ENCODE results near the gene GAS7. TPM values are rescaled to one million over a fixed set of nuclear protein-coding genes. Genes with fewer than 3 reads are reported as not detected.

The GAS7 gene
- 14.3 TPM for polyA plus RNA-seq (2013, experiment 1 of 2)
- 14.0 TPM for polyA plus RNA-seq (2013, experiment 2 of 2)

DNA sequence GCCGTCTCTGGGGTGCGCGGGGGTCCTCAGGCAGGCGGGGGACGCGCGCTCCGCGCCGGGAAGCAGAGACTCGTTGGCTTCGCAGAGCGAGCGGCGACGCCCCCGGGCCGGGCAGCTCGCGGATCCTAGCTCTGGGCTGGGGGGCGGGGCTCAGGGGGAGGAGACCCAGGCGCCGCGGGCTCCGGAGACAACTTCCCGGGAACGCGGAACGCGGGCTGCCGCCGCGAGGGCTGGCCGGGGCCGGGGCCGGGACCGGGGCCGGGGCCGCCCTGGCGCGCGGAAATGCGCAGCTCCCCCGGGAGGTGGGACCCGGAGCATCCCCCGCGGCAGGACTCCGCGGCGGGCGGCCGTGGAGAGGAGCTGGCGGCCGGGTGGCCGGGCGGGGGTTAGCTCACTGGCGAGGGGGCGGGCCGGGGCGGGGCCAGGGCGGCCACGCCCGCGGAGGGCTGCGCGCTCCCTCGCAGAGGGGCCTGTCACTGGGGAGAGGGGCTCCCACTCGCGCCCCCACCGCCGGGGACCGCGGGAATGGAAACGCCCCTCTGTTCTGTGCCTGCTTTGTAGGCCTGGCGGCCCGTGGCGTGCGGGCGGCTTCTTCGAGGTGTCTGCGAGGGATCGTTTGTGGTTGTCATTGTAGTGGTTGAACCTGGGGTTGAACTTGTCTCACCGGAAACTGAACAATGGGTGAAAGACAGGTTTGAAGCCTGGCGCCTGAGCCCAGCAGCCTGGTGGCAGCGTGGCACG, at the start of gene GAS7:
GAS7 (minus strand) TSS at position 98 of the 741 bp plus-strand sequence.
- Histone ChIP-seq H3K27me3 (ENCODE audit: insufficient read depth, low read length, poor library complexity) (no peaks in the 10 kb centered on the region), H2BK15ac (replicated peaks; ENCODE audit: low read depth) (no peak within 1 kb of the TSS), H4K5ac (ENCODE audit: low read length) (no peak within 1 kb of the TSS), H3K9ac (ENCODE audit: low read length) (peak within 1 kb of the TSS; percentile 92), H3K18ac (ENCODE audit: low read length) (peak within 1 kb of the TSS; percentile 86), H2AK5ac (ENCODE audit: low read length) (no peak within 1 kb of the TSS), H3K4ac (ENCODE audit: low read depth, low read length) (no peak within 1 kb of the TSS), H3K4me1 (ENCODE audit: control insufficient read depth, low read depth, low read length) (no peaks in the 10 kb centered on the region), H3K36me3 (ENCODE audit: control insufficient read depth, insufficient read depth, low read length) (no peaks in the 10 kb centered on the region), H3K56ac (ENCODE audit: low read length) (peak within 1 kb of the TSS; percentile 96), H3K79me2 (ENCODE audit: control insufficient read depth, insufficient read depth, low read length) (peaks cover 10% of the 10 kb centered on the region), H2BK120ac (ENCODE audit: low read depth, low read length) (no peak within 1 kb of the TSS), H3K4me3 (ENCODE audit: low read length) (peak within 1 kb of the TSS; percentile 79), H2BK5ac (ENCODE audit: low read length) (no peak within 1 kb of the TSS), H3K23ac (ENCODE audit: low read length) (peak within 1 kb of the TSS; percentile 89), H3K79me1 (ENCODE audit: low read length) (peaks cover 15% of the 10 kb centered on the region), H3K27ac (ENCODE audit: low read depth, low read length) (no peak within 1 kb of the TSS), H4K8ac (ENCODE audit: low read depth, low read length) (no peak within 1 kb of the TSS), H3K4me2 (ENCODE audit: low read length) (peak within 1 kb of the TSS; percentile 94)
- DNase-seq, result peak; percentile 75
- no CpG with 5 or more reads among the region's 86 CpGs for WGBS (ENCODE audit: extremely low coverage, insufficient coverage, low lambda C conversion rate)

DNA sequence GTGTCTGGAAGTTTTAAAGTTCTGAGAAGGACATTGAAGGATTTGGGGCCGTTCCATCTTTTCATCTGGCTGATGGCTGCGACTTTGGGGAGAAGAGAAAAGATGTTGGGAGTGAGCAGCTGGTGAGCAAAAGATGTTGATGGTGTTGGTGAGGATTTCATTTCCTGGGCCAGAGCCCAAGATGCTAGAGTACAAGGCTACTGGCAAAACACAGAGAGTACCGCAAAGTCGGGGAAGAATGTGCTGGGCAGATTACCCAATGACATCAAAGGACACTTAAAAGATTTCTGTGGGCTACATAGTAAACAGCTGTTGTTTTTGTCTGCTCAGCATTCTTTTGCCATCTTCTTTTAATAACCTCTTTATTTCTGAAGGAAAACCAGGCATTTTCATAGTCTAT, 49.4 kb upstream of the GAS7 start:
- H3K4me1 ChIP-seq (ENCODE audit: control insufficient read depth, low read depth, low read length), result no peaks in the 10 kb centered on the region
- H3K36me3 ChIP-seq (ENCODE audit: control insufficient read depth, insufficient read depth, low read length), result no peaks in the 10 kb centered on the region
- no peak overlapping the region for H2BK5ac ChIP-seq (ENCODE audit: low read length)
- H2BK120ac ChIP-seq (ENCODE audit: low read depth, low read length), result no peak overlapping the region
- no peaks in the 10 kb centered on the region for H3K27me3 ChIP-seq (ENCODE audit: insufficient read depth, low read length, poor library complexity)
- no peak overlapping the region for H3K18ac ChIP-seq (ENCODE audit: low read length)
- no peak overlapping the region for H3K4ac ChIP-seq (ENCODE audit: low read depth, low read length)
- no peak overlapping the region for H4K5ac ChIP-seq (ENCODE audit: low read length)
- H3K23ac ChIP-seq (ENCODE audit: low read length), result no peak overlapping the region
- no peak overlapping the region for H3K9ac ChIP-seq (ENCODE audit: low read length)
- H2BK15ac ChIP-seq (replicated peaks; ENCODE audit: low read depth), result no peak overlapping the region
- H3K4me3 ChIP-seq (ENCODE audit: low read length), result no peak overlapping the region
- no peak overlapping the region for H3K56ac ChIP-seq (ENCODE audit: low read length)
- no peak for DNase-seq
- no peaks in the 10 kb centered on the region for H3K79me1 ChIP-seq (ENCODE audit: low read length)
- no peak overlapping the region for H4K8ac ChIP-seq (ENCODE audit: low read depth, low read length)
- H3K27ac ChIP-seq (ENCODE audit: low read depth, low read length), result no peak overlapping the region
- H3K4me2 ChIP-seq (ENCODE audit: low read length), result no peak overlapping the region
- WGBS (ENCODE audit: extremely low coverage, insufficient coverage, low lambda C conversion rate), result no CpG with 5 or more reads among the region's 4 CpGs
- H2AK5ac ChIP-seq (ENCODE audit: low read length), result no peak overlapping the region
- no peaks in the 10 kb centered on the region for H3K79me2 ChIP-seq (ENCODE audit: control insufficient read depth, insufficient read depth, low read length)

DNA sequence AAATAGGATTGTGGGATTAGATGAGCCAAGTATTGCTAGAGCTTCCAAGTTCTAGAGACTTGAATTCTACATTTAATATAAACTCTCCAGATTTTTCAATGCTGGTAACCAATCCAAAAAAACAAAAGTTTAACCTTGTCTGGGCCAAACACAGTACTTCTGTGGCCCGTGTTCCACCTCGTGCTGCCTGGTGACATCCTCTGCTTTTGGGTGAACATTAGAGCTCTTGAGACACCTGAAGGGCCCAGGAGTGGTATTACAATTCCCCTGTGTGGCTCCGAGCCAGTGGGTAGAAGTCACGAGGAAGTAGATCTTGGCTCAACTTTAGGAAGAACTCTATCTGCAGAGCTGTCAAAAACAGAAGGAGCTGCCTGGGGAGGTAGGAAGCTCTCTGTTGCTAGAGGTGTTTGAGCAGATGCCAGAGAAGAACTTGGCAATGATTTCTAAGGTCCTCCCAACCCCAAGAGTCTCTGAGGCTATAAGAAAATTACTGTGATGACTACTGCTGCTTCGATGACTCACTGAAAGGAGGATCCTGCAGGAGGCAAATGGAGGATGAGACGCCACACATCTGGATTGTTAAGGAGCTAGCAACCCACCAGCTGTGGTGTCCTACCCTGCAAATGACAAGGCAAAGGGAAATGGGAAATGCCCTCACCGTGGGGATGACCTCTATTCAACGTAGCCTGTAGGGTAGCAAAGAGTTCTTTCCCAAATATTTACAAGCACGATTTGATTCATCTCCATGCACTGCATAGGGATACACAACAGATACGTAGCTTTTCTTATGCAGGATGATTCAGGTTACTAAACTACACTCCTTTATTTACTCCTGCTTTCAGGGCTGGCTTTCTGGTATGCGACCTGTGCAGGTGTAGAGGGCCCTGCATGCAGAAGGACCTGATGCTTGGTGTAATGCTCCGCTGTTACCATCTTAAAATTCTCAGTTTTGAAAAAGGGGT, 45.8 kb upstream of the GAS7 start:
- Histone ChIP-seq H3K36me3 (ENCODE audit: control insufficient read depth, insufficient read depth, low read length) (no peaks in the 10 kb centered on the region), H2BK15ac (replicated peaks; ENCODE audit: low read depth) (no peak overlapping the region), H4K8ac (ENCODE audit: low read depth, low read length) (no peak overlapping the region), H3K9ac (ENCODE audit: low read length) (no peak overlapping the region), H2AK5ac (ENCODE audit: low read length) (no peak overlapping the region), H3K4me2 (ENCODE audit: low read length) (no peak overlapping the region), H3K79me2 (ENCODE audit: control insufficient read depth, insufficient read depth, low read length) (no peaks in the 10 kb centered on the region), H3K56ac (ENCODE audit: low read length) (no peak overlapping the region), H3K4ac (ENCODE audit: low read depth, low read length) (no peak overlapping the region), H2BK120ac (ENCODE audit: low read depth, low read length) (no peak overlapping the region), H3K4me1 (ENCODE audit: control insufficient read depth, low read depth, low read length) (no peaks in the 10 kb centered on the region), H4K5ac (ENCODE audit: low read length) (no peak overlapping the region), H2BK5ac (ENCODE audit: low read length) (no peak overlapping the region), H3K27me3 (ENCODE audit: insufficient read depth, low read length, poor library complexity) (no peaks in the 10 kb centered on the region), H3K4me3 (ENCODE audit: low read length) (no peak overlapping the region), H3K18ac (ENCODE audit: low read length) (no peak overlapping the region), H3K79me1 (ENCODE audit: low read length) (no peaks in the 10 kb centered on the region), H3K27ac (ENCODE audit: low read depth, low read length) (no peak overlapping the region), H3K23ac (ENCODE audit: low read length) (no peak overlapping the region)
- DNase-seq, result no peak
- no CpG with 5 or more reads among the region's 12 CpGs for WGBS (ENCODE audit: extremely low coverage, insufficient coverage, low lambda C conversion rate)

GRCh38 chr17:10241781-10242180, 43.4 kb upstream of the GAS7 start:
- no peak overlapping the region for H4K5ac ChIP-seq (ENCODE audit: low read length)
- DNase-seq, result no peak
- no CpG with 5 or more reads among the region's 4 CpGs for WGBS (ENCODE audit: extremely low coverage, insufficient coverage, low lambda C conversion rate)
- no peaks in the 10 kb centered on the region for H3K27me3 ChIP-seq (ENCODE audit: insufficient read depth, low read length, poor library complexity)
- no peak overlapping the region for H3K9ac ChIP-seq (ENCODE audit: low read length)
- H4K8ac ChIP-seq (ENCODE audit: low read depth, low read length), result no peak overlapping the region
- no peak overlapping the region for H3K27ac ChIP-seq (ENCODE audit: low read depth, low read length)
- no peak overlapping the region for H3K23ac ChIP-seq (ENCODE audit: low read length)
- no peak overlapping the region for H2AK5ac ChIP-seq (ENCODE audit: low read length)
- H2BK5ac ChIP-seq (ENCODE audit: low read length), result no peak overlapping the region
- H3K79me1 ChIP-seq (ENCODE audit: low read length), result no peaks in the 10 kb centered on the region
- H3K4ac ChIP-seq (ENCODE audit: low read depth, low read length), result no peak overlapping the region
- H3K4me3 ChIP-seq (ENCODE audit: low read length), result no peak overlapping the region
- H2BK120ac ChIP-seq (ENCODE audit: low read depth, low read length), result no peak overlapping the region
- H3K18ac ChIP-seq (ENCODE audit: low read length), result no peak overlapping the region
- H3K79me2 ChIP-seq (ENCODE audit: control insufficient read depth, insufficient read depth, low read length), result no peaks in the 10 kb centered on the region
- H2BK15ac ChIP-seq (replicated peaks; ENCODE audit: low read depth), result no peak overlapping the region
- H3K4me1 ChIP-seq (ENCODE audit: control insufficient read depth, low read depth, low read length), result no peaks in the 10 kb centered on the region
- no peak overlapping the region for H3K4me2 ChIP-seq (ENCODE audit: low read length)
- H3K56ac ChIP-seq (ENCODE audit: low read length), result no peak overlapping the region
- no peaks in the 10 kb centered on the region for H3K36me3 ChIP-seq (ENCODE audit: control insufficient read depth, insufficient read depth, low read length)

DNA sequence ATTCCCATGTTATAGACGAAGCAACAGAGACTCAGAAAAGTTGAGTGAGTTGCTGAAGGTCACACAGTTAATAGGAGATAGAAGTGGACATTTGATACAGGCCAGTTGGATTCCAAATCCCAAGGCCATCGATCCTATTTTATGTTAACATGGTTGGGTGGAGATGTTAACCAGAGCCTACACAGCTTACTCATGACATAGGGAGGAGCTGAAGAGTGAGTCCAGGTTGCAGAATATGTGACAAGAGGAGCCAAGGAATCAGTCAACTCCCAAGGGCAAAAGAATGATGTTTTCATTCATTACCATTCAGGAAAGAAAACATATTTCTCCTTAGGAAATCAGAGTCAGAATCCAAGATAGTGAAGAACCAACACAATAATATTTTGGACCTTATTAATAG, 40.3 kb upstream of the GAS7 start:
- Histone ChIP-seq H3K79me2 (ENCODE audit: control insufficient read depth, insufficient read depth, low read length) (no peaks in the 10 kb centered on the region), H2BK120ac (ENCODE audit: low read depth, low read length) (no peak overlapping the region), H2BK15ac (replicated peaks; ENCODE audit: low read depth) (no peak overlapping the region), H3K18ac (ENCODE audit: low read length) (no peak overlapping the region), H3K79me1 (ENCODE audit: low read length) (no peaks in the 10 kb centered on the region), H3K27me3 (ENCODE audit: insufficient read depth, low read length, poor library complexity) (no peaks in the 10 kb centered on the region), H3K4me1 (ENCODE audit: control insufficient read depth, low read depth, low read length) (no peaks in the 10 kb centered on the region), H4K8ac (ENCODE audit: low read depth, low read length) (no peak overlapping the region), H3K27ac (ENCODE audit: low read depth, low read length) (no peak overlapping the region), H3K36me3 (ENCODE audit: control insufficient read depth, insufficient read depth, low read length) (no peaks in the 10 kb centered on the region), H3K4me3 (ENCODE audit: low read length) (no peak overlapping the region), H3K56ac (ENCODE audit: low read length) (no peak overlapping the region), H3K23ac (ENCODE audit: low read length) (no peak overlapping the region), H4K5ac (ENCODE audit: low read length) (no peak overlapping the region), H2AK5ac (ENCODE audit: low read length) (no peak overlapping the region), H2BK5ac (ENCODE audit: low read length) (no peak overlapping the region), H3K4ac (ENCODE audit: low read depth, low read length) (peak overlapping the region; percentile 9), H3K4me2 (ENCODE audit: low read length) (no peak overlapping the region), H3K9ac (ENCODE audit: low read length) (no peak overlapping the region)
- no CpG with 5 or more reads among the region's 2 CpGs for WGBS (ENCODE audit: extremely low coverage, insufficient coverage, low lambda C conversion rate)
- DNase-seq, result no peak

Measured in mesendoderm (in vitro differentiated cells).